CD4-positive, alpha-beta T cell treated with Interleukin-21 for 1 hour (primary cell): Measurements from ENCODE around the gene GPS1.

Experiments
- DNase-seq: peaks from one replicate; pipeline ENCODE4 v3.0.0-alpha.2; 2020

The GPS1 gene

DNA sequence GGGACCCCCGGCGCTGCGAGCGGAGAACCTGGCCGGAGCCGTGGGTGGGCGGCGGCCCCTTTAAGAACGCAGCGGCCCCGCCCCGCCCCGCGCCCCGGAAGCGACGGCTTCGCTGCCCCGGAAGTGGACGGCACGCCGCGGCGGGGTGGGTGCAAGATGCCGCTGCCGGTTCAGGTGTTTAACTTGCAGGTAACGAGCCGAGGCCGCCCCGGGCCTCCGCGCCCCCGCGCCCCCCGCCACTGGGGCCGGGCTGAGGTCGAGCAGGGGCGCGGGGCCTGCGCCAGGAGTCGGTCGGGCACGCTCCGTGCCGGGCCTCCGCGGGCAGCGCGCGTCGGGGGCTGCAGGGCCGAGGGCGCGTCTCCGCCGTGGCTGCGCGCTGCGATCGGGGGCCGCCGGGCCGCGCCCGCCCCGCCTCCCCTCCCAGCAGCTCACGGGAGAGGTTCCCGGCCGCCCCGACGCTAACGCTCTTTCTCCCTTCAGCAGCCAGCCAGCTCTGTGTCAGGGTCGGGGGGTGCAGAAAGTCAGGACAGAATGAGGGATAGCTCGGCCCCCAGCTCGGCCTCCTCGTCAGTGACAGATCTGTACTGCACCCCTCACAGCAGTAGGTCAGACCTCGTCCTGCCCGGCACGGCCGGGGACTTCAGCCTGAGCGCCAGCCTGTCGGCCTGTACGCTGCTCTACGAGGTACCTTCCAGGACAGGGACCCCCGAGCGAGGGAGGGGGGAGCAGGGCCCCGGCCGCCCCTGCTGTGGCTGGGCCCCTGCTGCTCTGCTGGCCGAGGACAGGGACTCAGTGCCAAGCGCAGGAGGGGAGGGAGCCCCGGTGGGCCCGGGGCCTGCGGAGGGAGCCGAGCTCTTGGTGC lies at the start of gene GPS1, which contains the start of gene RFNG:
Gene GPS1, plus strand, starts transcription at position 123 of the 862 bp plus-strand sequence. Its CDS starts 34 bp downstream, at position 157.
Gene RFNG, minus strand, starts transcription at position 36 of the 862 bp plus-strand sequence. CDS start 45 bp downstream, outside the sequence.
- peak; percentile 77 for DNase-seq

DNA sequence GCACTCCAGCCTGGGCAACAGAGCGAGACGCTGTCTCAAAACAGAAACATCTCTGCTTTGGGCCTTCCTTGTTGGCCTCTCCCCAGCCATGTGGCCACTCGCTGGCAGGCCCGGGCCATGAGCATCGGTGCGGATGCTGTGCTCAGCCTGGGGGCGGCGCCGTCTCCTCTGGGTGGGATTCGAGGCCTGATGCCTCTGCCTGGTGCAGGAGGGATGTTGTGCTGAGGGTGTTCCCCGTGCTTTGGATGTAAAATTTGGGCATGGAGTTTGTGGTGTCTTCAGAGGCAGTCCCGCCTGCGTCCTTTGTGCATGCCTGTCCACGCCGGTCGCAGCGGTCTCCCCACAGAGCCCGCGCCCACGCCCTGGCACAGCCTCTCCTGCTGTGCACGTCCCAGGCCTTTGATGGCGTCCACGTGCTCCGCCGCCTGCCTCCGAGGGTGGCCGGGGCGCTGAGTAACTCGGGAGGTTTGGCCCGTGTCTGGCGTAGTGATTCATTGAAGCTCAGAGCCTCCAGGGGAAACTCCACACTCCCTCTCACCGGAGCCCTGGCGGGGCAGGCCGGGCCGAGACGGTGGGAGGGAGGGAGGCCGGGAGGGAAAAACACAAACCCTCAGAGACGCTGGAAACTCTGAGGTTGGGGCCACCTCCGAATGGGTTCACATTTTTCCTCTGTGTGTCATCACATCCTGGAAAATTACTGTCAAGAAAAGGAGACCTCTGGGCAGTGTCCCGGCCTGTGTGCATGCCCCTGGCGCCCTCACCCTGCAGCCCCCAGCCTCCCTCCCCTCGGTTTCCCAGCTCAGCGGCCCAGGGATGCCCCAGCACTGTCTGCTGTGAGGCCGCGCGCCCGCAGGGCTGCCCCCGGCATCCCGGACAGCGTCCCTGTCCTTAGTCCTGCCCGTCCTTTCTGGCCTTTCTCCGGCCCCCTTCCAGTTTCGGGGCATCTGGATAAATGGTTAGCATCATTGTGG lies 48.0 kb upstream of the GPS1 start:
- no peak for DNase-seq

- DNase-seq: no peak
Measured at GRCh38 chr17:82004517-82005455, 46.9 kb upstream of the GPS1 start.

DNA sequence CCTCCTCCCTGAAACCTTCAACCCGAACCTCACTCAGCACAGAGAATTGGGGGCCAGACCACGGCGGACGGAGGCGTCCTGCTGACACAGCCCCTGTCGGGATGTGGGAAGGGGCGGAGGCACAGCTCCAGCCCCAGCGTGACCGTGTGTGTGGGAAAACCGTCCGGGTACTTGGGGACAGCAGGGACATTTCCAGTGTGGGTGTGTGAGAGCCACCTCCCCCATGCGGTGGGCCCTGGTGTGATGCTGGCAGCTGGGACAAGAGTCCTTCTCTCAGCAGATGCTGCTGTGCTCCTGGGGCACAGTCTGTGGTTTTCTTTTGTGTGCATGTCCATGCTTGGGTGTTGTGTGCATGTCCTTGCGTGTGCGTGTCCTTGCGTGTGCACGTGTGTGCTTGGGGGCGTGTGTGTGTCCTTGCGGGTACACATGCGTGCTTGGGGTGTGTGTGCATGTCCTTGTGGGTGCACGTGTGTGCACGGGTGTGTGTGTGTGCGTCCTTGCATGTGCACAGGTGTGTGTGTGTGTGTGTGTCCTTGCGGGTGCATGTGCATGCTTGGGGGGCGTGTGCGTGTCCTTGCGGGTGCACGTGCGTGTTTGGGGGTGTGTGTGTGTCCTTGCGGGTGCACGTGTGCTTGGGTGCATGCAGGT lies 45.9 kb upstream of the GPS1 start:
- no peak for DNase-seq

DNA sequence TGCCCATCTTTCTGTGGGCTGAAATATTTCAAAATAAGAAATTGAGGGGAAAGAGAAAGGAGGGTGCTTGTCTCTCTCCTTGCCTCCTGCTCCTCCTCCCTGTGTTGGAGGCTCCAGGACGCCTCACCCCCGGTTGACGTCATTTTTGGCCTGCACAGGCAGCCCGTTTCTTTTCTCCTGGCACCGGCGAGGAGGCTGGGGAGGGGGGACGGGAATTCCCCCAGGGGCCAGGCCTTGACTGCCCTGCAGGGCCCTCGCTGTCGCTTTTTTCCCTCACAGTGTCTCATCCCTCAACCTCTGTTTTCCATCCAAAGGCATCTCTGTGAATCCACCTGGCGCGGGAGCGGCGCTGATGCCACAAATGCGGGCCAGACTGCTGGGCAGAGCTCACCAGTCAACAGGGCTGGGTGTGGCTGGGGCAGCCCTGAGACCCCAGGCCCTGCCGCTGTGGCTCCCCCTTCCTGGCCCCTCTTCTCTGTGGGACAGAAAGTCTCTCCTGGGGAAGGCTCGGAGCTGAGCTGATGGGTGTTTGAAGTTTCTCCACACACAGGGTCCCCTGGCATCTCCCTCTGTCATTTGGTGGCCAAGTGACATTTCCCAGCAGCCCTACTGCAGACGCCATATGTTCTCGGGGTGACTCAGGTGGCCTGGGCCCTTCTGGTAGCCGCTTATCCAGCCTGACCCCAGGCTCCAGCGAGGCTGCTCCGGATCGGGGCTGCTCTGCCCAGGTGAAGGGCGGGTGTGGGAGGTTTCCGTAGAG lies 45.0 kb upstream of the GPS1 start:
- no peak for DNase-seq

GRCh38 chr17:82007228-82007494 lies 44.5 kb upstream of the GPS1 start:
- DNase-seq: no peak

- DNase-seq: no peak
Measured at GRCh38 chr17:82007495-82008257, 44.0 kb upstream of the GPS1 start.

GRCh38 chr17:82008258-82008940 lies 43.3 kb upstream of the GPS1 start:
- no peak for DNase-seq

GRCh38 chr17:82008941-82009405 lies 42.7 kb upstream of the GPS1 start:
- no peak for DNase-seq

GRCh38 chr17:82009413-82009812 lies 42.3 kb upstream of the GPS1 start:
- no peak for DNase-seq

GRCh38 chr17:82010575-82011525 lies 40.8 kb upstream of the GPS1 start:
- no peak for DNase-seq

GRCh38 chr17:82011617-82012187 lies 40.0 kb upstream of the GPS1 start:
- no peak for DNase-seq

- DNase-seq: no peak
Measured at GRCh38 chr17:82012261-82012639, 39.4 kb upstream of the GPS1 start.

- DNase-seq: no peak
Measured at GRCh38 chr17:82012640-82013295, 38.9 kb upstream of the GPS1 start.

DNA sequence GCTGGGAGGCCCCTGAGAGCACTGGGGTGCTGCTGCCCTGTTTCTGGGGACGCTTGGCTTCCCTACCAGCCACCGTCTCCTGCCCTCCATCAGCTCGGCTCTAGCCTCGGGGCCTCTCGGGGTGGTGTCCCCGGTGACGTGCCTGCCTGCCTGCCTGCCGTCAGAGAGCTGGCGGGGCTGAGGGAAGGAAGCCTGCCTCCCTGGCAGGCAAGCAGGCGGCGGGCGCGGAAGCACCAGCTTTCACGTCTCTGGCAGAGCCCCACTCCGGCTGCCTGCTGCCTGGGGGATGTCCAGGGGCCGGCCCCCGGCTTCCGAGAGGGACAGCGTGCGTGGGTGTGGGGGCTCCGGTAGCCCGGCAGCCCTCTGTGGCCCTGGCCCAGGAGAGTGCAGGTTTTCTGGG lies 38.4 kb upstream of the GPS1 start:
- no peak for DNase-seq

- no peak for DNase-seq
Measured at GRCh38 chr17:82013772-82014321, 37.9 kb upstream of the GPS1 start.

- no peak for DNase-seq
Measured at GRCh38 chr17:82014432-82014831, 37.3 kb upstream of the GPS1 start.
